Hematopoietic multipotent progenitor cell treated with erythropoietin and hydrocortisone succinate and interleukin-3 and kit ligand, for 17 days (in vitro differentiated cells): Measurements from ENCODE around the gene NLGN1.

Source experiments
- DNase-seq: peaks from one replicate; pipeline ENCODE4 v3.0.0-alpha.2; 2015; ENCODE audit warnings: low spot score

NLGN1 gene

GRCh38 chr3:174335324-174335723 is 937.8 kb downstream of the NLGN1 start:
- no peak for DNase-seq

- no peak for DNase-seq
Measured at GRCh38 chr3:174335910-174336309, 938.4 kb downstream of the NLGN1 start.
